HCEC 1CT (cell line): ENCODE data around the gene GLCCI1.

Experiments used
- DNase-seq: peaks from one replicate; pipeline ENCODE4 v3.0.0-alpha.2; 2017

GLCCI1 gene

DNA sequence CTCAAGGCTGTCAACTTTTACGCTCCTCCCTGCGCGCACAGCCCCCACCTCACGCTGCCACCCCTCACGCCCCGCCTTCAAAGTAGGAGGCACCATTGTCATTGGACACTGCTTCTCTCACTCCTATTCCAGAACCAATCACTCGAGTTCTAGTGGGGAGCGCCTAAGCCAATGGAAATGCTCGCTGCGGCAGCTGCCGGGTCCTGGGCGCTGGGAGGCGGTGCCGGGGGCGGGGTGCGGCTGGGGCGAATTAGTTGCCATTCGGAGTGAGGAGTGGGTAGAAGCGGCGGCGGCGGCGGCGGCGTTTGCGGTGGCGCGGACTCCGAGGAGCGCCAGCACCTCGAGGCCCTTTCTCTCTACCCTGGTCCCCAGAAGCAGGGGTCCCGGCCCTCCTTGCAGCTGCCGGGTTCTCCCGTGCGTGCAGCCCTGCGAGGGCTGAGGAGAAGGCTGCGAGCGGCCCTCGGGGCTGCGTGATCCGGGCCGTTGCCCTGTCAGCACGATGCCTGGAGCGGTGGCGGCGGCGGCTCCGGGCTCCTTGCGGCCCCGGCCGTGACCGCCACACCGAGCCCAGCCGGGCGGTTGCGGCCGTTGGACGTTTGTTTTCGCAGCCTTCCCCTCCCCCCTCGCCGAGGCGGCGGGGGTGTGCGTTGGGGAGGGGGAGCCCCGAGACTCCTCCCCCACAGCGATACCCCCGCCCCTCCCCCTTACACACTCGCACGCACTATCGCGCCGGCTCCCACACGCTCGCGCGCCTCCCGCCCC lies at the start of gene GLCCI1:
Gene GLCCI1 (plus strand): TSS at position 253 of the 762 bp plus-strand sequence. CDS start 555 bp downstream, outside the sequence.
- peak; percentile 96 for DNase-seq

DNA sequence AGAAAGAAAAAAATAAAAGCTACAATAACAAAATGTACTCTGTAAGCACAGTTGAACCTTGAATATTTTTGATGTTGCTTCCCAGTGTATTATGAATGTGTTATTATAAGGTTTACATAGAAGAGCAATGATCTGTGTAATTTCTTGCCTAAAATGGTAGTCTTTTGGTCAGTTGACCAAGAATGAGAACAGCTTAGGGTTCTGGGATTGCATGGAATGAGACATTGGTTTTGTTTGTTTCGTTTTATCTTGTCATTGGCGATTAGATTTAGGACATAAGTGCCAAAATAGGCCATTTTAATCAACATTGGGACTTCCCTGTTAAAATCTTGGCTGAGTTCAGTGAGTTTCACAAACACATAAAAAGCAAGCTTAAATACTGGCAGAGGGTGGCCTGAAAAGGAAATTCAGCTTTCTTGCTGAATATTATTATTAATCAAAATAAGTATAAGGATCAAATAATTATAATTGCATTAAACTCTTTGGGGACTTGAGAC lies 49.1 kb upstream of the GLCCI1 start:
- no peak for DNase-seq

DNA sequence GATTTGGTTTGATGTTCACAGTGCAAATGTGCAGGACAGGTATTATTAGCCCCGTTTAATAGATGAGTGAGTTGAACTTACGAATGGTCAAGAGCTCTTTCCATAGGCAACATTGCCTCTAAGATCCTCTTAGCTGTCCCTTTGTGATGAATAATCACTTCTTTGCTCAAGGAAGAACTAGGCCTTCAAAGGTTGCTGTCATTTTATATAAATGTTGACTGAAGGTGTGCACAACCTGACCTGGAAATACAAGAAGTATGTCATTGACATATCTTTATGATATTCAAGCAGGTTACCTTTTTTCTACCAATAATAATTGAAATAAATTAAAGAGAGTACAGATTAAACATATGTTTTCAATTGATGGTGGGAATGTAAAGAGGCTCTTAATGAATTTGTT lies 48.5 kb upstream of the GLCCI1 start:
- DNase-seq, result no peak

DNA sequence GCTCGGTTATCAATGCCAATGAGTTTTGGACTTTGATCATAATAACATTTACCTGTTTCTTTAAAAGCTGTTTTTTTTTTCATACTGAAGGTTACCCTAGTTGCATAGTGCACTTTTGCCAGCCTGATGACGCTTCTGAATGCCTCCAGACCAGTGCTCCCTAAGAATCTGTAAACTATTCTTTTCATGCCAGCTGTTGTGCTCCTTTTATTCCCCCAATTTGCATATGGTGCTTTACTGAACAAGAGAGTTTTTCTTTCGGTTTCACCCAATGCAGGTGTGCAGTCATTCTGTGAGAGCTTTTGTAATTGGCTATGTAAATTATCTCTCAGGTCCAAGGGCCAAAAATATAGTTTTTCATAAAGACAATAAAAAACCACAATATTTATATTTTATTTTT lies 48.1 kb upstream of the GLCCI1 start:
- no peak for DNase-seq

DNA sequence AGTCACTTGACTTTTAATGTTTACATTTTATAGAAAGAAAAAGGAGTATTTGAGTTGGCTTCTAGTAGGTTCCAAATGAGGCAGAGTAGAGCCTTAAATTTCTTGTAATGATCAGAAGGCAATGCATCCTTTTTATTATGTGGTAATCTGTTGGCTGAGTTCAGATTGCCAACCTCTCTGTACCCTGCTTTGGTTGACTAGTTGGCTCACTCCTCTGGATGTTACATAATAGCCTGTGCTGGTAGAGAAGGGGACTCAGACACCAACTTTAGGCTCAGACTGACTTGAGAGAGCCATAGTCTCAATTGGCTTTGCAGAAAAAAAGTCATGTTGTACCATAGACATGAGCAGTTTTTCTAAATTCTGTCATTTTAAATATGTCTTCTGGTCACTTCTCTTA lies 46.8 kb upstream of the GLCCI1 start:
- no peak for DNase-seq

DNA sequence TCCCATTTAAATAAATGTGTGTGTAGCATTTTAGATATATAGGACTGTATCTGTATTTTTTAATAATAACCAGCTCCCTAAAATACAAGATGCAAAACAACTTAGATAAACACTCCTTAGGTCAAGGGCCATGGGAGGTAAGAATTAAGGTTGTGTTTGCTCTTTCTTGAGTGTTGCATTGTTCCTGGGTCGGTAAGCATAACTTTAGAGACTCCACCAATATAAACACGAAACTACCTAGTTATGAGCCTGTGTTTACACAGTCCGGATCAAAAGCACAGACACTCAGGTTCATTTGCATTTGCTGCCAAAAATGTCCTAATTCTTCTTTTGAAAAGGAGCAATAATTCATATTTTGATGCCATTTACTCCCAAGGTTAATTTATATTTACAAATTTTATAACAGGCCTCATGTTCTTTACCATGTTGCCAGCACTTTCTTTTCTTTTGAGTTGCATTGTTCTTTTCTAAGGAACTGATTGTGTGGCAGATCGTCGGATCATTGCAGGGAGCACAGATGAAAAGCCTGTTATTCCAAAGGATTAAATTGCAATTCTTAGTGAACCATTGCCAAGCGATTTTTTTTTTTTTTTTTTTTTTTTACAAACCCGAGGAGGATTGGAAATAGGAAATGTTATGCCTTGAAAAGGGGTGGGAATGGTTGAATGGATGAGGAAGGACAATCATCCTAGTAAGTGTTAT lies 45.8 kb upstream of the GLCCI1 start:
- no peak for DNase-seq

DNA sequence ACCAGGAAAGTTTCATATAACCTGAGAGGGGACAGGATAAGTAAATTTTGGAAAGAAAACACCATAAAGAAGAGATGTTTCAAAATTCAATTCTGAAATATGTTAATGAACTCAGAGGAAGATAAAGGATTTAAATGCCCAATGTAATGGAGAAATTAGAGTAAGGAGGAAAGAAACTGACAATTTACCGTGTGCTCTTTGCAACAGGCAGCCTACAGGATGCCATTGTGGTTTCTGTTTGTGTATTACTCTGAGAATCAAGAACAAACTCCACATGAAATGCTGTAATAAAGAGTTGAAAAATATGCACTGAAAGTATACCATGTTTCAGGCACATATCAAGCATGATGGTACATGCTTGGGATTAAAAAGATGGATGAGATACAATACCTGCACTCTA lies 44.8 kb upstream of the GLCCI1 start:
- no peak for DNase-seq

DNA sequence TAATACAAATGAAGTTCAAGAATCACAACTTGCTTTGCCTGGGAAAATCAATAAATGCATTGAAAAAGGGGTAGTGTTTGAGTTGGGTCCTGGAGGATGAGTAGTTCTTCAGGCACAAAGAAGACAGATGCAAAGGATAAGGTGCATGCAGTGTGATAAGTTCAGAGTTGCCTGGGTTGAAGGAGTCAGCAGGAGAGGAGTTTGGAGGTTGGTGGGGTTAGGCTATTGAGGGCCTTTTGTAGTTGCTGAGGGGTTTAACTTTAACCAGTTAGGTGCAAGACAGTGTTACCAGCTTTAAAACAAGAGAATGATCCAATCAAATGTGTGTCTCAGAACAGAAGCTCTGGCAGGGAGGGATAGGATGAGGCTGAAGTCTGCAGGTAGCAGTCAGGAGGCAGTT lies 44.3 kb upstream of the GLCCI1 start:
- no peak for DNase-seq

DNA sequence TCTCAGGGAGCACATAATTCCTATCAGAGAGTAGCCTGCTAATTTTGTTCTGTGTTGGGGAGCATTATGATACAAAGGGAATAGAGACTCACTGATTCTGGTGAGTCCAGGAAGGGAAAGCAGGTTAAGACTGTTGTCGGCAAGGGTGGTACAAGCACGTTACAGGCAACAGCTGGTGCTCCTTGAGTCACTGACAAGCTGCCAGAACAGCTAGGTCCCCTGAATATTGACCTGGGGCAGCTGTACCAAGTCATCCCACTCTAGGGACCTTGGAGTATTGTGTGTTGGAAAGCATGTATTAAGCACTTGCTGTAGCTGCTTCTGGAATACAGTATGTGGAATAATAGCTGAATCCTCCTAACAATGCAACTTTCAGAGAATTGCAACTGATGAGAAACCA lies 37.0 kb upstream of the GLCCI1 start:
- DNase-seq, result no peak

DNA sequence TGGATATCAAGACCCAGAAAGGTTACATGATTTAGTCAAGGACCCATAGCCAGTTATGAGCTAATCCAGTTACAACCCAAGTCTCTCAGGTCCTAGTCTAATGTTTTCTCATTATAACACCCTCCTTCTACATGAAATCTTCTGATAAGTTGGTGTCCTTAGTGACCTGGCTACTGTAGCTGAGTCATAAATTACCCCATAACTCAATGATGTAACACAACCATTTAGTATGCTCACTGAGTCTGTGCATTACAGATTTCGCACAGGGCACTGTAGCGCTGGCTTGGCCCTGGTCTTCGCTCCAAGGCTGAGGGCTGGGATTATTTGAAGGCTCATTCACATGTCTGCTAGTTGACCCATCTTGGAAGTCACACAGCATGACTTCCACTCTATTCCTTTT lies 36.0 kb upstream of the GLCCI1 start:
- no peak for DNase-seq

DNA sequence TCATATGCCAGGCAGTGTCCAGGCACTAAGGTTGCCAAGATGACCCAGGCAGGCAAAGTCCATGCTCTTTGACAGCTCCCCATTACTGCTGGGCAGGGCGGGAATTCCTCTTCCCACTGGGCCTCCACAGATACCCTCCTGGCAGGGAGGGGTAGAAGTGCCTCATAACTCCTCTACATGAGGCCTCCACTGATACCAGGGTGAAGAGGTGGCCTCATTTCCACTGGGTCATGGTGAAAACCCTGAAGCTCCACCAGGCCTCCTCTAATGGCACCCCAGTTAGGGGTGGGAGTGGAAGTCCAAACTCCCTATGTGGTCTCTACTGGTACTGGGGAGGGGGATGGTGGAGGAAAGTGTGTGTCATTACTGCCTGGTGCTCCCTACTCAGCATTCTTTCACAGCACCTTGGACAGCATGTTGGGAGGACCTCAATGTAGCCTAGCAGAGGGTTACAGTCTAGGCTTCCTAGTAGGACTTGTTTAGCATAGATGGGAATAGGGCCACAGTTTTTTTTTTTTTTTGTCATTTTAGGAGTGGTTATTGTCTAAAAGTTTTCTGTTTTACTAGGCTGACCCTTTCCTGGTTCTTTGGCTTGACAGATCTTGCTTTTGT lies 34.6 kb upstream of the GLCCI1 start:
- DNase-seq, result no peak

DNA sequence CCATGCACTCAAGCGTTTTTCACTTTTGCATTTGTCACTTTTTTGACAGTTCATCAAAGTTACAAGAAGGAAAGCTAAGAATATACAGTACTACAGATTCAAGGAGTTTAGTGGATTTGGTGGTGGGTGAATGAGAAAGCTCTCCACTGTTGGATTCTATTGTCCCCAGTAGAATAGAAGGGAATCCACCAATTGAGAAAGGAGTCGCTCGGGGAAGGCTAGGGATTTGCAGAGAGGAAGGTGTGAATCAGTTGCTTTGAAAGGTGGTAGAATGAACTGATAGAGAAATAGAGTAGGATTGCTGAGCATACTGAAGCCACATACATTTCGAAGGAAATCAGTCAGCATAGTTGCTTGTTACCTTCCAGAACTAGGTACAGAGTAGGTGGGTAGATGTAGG lies 33.7 kb upstream of the GLCCI1 start:
- DNase-seq, result no peak

DNA sequence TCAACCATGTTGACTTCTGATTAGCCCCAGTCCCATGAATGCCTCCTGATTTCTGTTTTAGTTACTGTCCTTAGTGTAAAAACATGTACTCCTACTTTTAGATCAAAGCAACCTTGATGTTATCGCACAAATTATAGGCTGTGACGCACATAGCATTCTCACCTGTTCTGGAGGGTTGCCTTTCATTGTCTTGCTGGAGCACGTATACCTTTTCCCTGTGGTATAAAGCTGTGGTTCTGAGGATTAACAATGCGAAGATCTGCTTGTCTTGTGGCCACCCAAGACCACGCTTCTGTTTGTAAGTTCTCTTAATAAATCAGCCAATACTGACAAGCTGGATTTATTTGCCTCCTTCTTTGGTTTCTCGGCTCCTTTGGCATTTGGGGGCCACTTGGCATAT lies 30.1 kb upstream of the GLCCI1 start:
- no peak for DNase-seq

DNA sequence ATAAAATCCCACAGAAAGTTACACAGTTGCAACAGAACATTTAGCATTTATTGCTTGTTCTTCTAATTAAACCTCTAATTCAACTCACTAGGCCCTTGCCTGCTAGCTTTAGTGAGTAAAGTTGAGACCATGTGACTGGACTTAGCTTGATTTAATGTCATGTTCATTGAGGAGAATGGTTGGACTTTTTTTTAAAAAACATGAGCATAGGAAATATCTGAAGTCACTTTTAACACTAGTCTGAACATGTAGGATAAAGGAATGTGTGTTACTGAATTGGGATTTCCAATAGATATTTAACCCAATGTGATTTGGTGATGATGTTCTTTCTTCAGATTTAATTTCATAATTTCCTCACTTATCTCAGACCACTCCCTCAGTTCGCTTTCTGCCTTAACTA lies 24.6 kb upstream of the GLCCI1 start:
- DNase-seq, result no peak

DNA sequence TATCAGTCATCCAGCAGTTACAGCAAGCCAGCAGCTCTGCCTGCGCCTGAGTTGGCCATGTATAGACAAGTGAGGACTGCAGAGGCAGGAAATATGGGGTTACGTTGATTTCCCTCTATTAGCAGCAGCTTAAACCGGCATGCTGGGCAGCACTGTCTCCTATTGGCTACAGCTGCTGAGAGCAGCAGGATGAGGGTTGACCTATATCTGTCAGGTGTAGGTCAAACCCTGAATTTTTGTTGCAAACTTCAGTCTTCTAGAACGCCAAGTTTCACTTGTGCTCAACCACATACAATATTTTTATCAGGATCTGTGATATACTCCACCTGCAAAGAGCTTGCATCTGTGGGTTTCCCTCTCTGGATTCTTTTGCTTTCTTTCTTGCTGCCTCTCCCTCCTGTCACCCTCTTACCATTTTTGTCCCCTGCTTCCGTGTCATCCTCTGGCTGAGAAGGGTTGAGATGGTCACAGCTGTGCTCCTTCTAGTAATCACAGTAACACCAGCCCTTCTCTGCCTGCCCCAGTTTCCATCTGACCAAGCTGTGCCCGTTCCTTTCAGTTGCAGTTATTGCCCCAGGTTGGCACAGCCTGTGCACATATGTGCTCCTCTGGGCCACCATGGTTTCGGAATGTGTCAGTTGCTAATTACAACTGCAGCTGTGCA lies 23.8 kb upstream of the GLCCI1 start:
- DNase-seq, result no peak

DNA sequence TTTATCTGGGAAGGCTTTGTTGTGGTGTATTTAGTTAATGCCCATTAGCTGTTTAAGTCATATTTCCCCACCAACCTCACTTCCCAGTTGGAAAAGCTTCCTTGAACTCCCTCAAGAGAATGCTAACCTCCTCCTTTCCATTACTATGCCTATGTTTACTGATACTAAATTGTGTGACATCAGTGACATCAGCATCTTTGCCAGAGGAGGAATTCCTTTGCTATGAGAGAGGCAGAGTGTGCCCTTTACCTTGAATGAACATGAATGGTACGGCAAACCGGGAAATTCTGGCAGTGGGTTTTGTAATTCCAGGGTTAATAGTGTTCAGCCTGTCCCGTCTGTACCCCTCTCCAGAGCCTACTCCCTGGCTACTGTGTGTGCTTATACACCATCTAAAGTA lies 22.1 kb upstream of the GLCCI1 start:
- DNase-seq, result no peak

DNA sequence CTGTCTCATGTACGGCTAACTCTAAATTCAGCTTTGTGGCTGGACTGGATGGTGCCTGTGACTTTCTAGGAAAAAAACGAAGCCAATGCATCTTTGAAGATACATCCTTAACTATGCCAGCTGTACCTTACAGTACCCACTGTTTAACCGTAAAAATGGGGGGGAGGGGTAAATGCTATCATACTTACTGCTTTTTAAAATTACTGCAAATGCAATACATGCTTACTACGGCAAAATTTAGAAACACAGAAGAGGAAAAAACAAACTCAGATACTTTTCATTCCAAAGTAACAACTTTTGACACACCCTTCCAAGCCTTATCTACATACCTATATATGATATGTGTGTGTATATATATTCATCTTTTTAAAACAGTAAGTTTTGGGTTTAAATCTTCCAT lies 20.4 kb upstream of the GLCCI1 start:
- no peak for DNase-seq

DNA sequence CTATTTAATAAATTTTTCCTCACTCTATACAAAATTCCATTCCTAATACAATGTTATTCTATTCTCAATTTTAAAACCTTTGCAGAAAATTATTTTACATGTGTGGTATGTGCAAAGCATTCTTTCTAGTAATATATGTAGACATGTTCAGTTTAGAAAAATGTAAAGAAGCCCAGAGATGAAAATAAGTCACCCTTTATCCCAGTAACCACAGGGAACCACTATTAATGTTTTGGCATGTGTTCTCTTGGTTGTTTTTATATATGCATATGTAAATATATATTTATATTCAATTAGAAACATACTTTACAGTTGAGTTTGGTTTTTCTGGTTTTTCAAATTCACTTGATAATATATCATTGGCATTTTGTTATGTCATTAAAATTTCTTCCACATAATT lies 14.8 kb upstream of the GLCCI1 start:
- no peak for DNase-seq

DNA sequence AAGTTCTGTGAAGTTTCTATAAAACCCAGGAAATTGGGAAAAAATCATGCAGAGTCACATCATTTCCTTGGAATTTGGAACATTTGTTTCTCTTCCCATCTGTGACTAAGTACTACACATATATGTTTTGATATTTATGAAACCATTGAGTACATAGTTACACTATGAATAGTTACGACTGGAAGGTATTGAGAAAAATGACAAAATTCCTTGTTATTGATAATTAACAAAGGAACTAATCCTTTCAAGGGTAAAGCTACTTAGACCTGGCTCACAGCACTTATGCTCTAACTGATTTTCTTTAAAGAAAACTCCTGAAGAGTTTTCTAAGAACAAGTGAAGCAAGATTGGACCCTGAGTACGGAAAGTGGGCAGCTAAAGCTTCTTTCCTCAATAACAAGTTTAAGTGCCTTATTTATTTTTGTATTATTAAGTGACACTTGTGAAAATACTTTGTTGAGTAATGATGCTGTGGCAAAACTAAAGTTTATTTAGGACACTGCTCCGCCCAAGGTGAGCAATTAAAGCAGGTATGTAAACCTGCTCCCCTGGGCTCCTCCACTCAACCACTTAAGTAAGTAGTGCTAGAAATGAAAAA lies 12.0 kb upstream of the GLCCI1 start:
- peak; percentile 88 for DNase-seq

DNA sequence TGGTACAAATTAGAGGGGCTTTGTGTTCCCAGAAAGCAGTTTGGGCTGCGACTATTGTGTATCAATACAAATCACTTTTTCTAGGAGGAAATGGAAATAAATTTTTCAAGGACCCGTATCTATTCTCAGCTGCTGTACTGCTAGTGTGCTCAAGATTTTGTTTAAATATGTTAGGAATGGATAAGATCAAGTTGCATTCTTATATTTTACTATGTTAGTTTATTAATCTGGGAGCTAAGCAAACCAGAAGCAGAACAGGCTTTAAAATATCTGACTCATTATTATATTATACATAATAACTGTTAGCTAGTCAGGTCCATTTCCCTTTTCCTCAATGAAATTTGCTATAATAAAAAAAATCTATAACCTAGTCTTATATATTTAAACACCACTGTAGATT lies 11.1 kb upstream of the GLCCI1 start:
- no peak for DNase-seq

DNA sequence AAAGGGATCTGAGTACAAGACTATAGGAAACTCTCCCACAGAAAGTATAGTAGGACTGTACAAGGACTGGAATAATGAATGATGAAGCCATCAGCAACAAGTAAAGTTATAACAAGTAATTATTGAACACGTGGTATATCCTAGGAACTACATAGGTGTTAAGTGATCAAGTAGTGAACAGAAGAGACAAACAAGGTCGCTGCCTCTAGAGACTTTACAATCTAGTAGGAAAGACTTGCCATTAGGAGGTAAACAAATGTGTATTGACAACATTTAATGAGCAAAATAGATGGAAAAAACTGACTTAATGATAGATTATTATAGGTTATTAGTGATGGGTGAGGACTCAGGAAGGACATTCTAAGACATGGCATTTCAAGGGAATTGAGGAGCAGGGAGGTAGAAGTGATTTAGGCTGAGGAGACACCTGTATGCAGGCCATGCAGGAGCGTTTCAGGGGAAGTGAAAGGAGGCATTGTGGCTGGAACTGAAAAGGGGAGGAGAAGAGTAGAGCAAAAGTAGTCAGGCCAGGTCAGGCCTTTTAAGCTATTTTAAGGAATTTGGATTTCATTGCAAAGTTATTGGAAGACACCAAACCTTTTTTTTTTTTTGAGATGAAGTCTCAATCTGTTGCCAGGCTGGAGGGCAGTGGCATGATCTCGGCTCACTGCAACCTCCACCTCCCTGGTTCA lies 8.5 kb upstream of the GLCCI1 start:
- DNase-seq, result no peak

DNA sequence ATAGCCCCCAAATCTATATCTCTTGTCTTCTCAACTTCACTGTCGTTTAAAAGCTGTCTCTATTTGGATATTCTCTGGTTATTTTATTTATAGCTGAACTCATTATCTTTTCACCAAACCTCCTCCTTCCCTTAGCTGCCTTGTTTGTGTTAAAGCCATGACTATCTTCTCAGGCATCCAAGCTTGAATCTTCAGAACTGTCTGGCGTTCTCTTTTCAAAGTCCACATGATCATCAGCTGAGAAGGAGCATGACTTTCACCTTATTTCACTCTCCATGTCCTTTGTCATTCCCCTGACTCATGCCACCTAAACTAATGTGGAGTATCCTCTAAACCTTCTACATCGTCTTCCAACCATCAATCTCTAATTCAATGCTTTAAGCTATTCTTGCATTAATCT lies 5.7 kb upstream of the GLCCI1 start:
- DNase-seq, result peak; percentile 76

DNA sequence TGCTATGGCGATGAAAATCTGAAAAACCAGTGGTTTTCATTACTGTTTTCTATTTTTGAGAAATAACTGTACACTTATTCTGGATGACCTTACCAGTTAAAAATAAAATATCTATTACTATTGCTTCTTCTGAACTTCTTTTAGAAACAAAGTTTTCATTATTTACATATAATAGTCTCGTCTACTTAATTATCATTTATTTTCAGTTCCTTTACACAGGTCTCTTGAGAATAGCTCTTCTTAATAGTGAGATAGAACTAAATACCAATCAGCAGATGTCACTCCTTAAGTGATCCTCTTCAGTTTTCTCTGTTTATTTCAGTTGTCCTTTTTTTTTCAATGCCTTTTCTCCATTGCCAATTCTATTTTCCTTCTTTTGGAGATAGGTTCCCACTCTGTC lies 4.3 kb upstream of the GLCCI1 start:
- no peak for DNase-seq
